NOMO-1 (cell line): ENCODE data around the gene GABBR2.
A peak's percentile ranks its signal among the peaks of the same experiment; 100 is the strongest.

Source experiments
- DNase-seq, 2 experiments: peaks; one replicate each; lab custom pipeline; 2025; ENCODE audit not compliant: unreplicated experiment in 2 of 2; lab: John Stamatoyannopoulos, UW

Gene GABBR2

GRCh38 chr9:98724810-98725530 lies 16.2 kb upstream of the GABBR2 start:
- DNase-seq, result no peak

DNA sequence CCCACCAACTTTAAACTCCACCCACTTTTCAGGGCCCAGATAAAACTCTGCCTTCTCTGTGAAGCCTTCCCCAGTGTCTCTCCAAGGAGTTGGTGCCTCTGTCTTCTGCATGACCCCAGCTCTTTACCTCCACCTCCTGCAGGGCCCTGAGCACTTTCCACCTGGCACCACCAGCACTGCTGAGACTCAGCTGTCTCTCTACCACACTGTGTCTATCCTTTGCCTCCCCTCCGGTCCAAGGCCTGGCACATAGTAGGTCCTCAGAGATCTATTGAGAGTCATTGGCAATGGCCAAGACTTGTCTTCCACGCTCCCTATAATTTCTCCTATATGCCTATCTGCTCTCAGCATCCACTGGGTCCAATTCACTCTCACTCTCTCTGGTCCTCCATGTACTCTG lies 12.9 kb upstream of the GABBR2 start:
- no peak for DNase-seq

- DNase-seq, result no peak
Observed at GRCh38 chr9:98720402-98720801, 11.7 kb upstream of the GABBR2 start.

GRCh38 chr9:98719055-98719454 lies 10.3 kb upstream of the GABBR2 start:
- DNase-seq, result no peak

DNA sequence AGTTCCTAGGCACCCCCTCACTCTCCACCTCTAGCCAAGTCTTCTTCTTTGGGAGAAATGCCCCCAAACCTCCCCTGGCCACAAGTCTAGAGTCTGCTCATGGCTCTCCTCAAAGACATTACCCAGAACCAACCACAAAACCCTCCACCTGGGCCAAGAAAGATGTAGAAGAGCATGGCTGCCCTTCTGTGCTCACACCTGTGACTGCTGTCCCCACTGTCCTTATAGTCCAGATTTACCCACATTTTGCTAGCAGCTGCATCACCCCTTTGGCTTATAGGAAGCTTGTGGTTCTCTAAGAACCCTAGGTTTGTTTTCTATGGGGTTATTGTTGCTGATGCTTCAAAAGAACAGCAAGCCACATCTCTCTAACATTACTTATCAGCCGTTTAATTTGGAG lies 6.1 kb upstream of the GABBR2 start:
- no peak for DNase-seq

- DNase-seq, result no peak
Observed at GRCh38 chr9:98712987-98713386, 4.3 kb upstream of the GABBR2 start.

DNA sequence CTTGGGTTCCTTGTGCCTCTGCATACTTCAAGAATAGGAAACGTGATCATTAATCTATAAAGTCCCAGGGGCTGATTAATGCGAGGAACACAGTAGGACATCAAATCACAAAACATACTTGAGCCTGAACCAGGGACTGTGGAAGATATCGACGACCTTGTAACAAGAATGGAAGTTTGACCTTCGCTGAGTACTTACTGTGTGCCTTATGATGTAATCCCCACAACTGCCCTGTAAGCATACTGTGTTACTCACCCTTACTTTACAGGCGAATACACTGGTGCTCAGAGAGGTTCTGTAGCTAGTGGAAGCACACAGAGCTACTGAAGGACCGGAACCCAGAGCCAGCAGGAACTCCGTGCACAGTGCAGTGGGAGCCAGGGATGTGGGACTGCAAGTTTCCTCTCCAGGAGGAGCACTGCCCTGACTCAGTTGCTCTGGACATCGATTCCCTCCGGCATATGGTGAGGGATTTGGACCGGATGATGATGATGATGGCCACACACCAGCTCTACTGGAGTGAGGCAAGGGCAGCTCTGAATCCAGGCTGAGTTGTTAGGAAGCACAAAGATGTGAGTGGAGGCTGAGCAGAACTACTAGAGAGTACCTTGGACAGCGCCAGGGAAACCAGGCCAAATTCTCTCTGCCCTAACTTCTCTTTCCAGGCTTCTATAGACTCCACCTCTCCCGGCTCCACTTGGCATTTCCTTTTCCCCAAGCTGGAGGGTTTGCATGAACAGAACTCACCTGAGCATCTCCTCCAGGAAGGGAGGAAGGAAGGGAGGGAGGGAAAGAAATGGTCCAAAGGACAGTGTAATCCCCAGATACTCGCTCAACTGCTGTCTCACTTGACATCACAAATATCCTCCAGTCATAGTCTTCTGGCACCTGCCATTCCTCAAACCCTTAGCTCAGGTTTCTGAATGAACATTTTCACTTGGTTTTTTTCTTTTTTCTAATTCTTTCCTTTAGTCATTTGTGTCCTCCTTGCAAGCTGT lies 1.5 kb upstream of the GABBR2 start:
- peak; percentile 2 to 20 for DNase-seq

DNA sequence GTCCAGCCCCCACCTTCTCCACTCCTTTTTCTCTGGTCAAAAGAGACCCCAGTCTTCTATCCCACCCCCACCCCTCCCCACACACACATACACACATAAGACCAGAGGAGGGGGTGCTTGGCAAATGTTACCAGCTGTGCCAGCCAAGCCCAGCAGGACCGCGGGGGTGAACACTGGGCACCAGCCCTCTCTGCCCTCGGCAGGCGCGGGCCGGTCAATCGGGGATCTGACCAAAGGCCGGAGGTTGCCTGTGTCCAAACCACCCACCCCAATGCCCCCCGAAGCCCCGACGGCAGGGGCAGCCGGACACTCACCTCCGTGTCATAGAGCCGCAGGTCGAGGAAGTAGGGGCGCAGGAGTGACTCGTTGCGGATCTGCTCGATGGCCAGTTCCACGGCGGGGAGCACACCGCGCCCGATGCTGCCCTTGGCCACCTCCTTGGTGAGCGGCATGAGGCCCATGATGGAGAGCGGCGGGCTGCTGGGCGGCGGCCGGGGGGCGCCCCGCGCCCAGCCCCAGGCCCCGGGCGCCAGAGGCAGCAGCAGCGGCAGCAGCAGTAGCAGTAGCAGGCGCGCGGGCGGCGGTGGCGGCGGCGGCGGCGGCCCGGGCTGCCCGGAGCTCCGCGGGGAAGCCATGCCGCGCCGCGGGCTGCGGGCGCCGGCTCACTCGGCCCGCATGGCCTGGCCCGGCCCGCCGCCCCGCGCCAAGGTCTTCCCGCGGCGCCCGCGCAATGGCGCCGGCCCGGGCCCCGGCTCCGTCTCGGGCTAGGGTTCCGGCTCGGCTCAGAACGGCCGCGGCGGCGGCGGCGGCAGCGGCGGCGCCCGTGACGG lies 417 bp downstream of the GABBR2 start:
- DNase-seq, result no peak

DNA sequence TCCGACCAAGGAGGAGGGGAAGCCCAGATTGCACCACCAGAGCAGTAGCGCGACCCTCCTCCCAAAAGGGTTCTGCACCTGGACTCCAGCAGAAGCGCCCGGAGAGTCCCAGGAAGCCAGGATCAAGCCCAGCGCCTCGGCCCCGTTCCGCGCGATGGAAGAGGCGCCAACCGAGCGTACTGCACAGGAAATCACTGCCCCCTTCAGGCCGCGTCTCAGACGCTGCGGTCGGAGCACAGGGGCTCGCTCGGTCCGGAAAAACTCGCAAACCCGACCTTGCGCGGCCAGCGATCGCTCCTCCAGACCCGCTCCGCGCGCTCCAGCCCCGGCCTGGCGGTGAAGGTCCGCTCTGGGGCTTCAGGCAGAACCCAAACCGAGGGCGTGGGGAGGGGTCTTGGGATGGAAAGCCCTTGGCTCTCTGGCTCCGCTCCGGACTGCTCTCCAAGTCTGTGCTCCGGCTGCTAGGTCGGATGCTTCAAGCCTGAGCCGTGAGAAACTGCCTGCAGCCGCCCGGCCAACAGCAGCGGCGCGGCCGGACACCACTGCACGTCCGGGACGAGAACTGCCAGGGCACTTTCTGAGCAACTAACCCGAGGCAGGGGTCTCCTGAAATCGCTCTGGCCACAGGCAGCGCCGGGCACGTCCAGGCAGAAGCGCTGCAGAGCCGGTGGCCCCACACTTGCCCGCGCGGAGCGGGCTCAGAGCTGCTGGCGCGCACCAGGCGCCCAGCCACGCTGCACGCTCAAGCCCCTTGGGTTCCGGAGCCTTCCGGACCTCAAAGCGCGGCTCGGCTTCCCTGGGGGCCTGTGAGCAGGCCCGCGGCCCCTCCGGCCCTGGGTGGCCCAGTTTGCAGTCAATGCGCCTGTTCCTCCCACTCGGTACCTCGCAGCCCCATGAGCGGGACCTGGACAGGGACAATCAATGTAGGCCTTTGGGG lies 1.3 kb downstream of the GABBR2 start:
- peak in 1 of 2 experiments; percentile 41 for DNase-seq

DNA sequence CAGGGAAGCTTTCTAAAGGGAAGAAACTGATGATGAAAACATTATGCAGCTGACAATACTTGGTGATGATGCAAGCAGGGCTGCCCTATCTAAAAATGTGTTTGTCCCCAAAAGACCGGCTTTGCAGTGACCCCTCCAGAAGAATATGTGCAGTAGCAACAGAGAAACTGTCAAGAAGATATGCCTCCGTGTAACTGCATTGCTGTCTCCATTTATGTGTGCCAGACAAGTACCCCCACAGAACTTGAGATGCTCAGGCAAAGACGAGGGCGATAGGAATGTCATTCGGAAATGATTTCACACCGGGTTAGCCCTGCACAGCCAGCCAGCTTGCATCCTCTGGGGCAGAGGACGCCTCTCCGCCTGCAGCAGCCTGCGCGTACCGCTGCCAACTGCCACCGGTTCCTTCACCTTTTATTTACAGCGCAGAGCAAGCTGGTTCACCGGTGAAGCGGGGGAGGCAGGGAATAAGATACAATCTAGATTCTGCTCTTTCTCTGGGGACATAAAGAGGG lies 2.0 kb downstream of the GABBR2 start:
- no peak for DNase-seq

GRCh38 chr9:98702835-98703380 lies 5.8 kb downstream of the GABBR2 start:
- DNase-seq, result no peak

GRCh38 chr9:98702340-98702739 lies 6.4 kb downstream of the GABBR2 start:
- no peak for DNase-seq

DNA sequence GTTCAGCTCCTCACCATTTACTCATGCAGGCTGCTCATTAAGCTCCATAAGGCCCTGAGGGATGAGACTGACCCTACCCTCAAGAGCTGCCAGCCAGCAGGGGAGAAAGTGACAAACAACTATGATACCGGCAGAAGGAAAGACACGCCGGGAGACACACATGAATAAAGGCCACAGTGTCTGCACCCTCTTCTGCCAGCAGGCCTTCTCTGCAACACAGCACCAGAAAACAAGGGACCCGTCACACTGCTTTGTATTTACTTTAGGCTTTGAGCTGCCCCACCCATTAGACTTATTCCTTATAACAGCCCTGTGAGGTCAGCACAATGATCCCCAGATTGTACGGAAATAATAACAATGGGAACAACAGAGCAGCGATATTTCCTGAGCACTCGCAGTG lies 7.2 kb downstream of the GABBR2 start:
- DNase-seq, result no peak

GRCh38 chr9:98700801-98701200 lies 7.9 kb downstream of the GABBR2 start:
- DNase-seq, result no peak

GRCh38 chr9:98698856-98699255 lies 9.9 kb downstream of the GABBR2 start:
- no peak for DNase-seq

- DNase-seq, result no peak
Observed at GRCh38 chr9:98694943-98695342, 13.8 kb downstream of the GABBR2 start.

GRCh38 chr9:98692392-98692791 lies 16.3 kb downstream of the GABBR2 start:
- no peak for DNase-seq

DNA sequence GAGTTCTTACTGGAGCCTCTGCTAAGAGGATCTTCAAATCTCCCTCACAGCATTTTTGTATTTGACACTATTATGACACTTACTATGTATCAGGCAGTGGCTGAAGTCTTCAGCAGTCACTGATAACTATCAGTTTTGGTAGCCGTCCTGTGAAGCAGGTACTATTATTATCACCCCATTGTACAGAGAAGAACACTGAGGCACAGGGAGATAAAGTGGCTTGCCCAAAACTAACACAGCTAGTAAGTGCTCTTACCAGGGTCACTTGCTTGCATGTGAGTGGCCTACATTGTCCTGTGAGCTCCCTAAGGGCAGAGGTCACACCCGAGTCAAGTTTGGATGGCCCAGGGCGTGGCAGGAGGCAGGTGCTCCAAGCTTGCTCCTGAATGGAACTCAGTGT lies 16.8 kb downstream of the GABBR2 start:
- DNase-seq, result no peak

DNA sequence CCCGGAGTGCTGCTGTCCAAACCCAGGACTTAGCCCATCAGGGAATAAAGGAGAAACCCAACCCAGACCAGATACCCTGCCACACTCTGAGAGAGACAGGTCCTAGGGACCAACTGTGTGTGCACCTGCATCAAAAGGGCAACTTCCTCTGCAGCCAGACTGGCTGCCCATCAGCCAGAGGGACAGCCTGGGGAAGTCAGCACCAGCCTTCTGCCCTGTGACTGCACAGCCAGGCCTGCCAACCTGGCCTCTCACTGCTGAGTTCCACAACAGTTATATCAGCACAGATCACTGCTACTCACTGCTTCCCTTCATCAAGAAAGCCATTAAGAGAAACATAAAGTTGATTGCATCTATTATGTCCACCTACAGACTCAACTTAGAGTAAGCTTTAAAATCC lies 18.0 kb downstream of the GABBR2 start:
- DNase-seq, result no peak
